HK-2 (cell line): ENCODE results near the gene CYP2C9.

Source experiments
- DNase-seq: peaks from one replicate; pipeline ENCODE4 v3.0.0-alpha.2; 2018; ENCODE audit not compliant: unreplicated experiment

The CYP2C9 gene

GRCh38 chr10:95039281-95039680, 100.8 kb downstream of the CYP2C9 start:
- DNase-seq: no peak
